Activated T-cell treated with anti-CD3 and anti-CD28 coated beads, Interleukin-2, amount 50 U/mL, for 1 hour (primary cell): ENCODE measurements around the gene IGSF5.
"Not testable (repeated sequence)": the region's sequence is repeated elsewhere in the genome, so short reads cannot be mapped to it uniquely, and the experiment has no call there.

Source experiments
- DNase-seq: peaks from one replicate; pipeline ENCODE4 v3.0.0-alpha.2; 2020

IGSF5 gene

DNA sequence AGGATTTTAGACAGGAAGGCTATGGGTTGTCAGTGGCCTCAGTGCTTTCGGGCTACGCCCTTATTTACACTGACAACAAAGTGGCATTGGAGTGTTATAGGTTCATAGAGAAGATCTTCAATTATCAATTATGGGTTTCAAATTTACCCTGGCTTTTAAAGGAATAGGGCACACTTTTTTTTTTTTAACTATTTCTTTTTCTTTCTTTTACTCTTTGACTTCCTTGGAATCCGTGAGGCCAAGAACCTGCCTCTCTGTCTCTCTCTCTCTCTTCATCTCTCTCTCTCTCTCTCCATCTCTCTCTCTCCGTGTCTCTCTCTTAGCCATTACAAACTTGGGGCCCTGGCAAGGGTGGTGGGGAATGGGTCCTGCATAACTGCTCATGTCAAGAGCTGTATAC is at the start of gene IGSF5:
IGSF5 (plus strand) TSS at position 301 of the 400 bp plus-strand sequence. CDS start 327 bp downstream, outside the sequence.
- not testable (repeated sequence) for DNase-seq

GRCh38 chr21:39696196-39696595 is 48.8 kb upstream of the IGSF5 start:
- DNase-seq = no peak

DNA sequence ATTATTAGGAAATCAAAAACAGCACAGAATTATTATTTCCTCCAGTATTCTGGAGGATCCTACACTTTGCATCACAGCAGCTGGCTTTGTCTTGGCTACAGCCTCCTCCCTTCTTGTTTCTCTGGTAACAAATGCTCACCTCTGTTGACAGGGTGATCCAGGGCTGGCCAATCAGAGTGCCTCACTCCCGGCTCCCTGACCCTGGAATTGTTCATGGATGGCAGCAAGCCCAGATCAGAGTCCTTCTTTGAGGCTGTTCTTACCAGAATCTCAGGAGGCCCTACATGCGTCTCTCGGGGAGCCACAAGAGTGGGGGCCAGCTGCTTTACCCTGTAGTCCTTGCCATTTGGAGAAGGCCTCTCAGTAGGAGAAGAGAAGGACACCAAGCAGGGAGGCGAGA is 48.4 kb upstream of the IGSF5 start:
- no peak for DNase-seq

- no peak for DNase-seq
These were observed 44.7 kb upstream of the IGSF5 start for GRCh38 chr21:39700318-39700717.

GRCh38 chr21:39703578-39703977 is 41.4 kb upstream of the IGSF5 start:
- no peak for DNase-seq

DNA sequence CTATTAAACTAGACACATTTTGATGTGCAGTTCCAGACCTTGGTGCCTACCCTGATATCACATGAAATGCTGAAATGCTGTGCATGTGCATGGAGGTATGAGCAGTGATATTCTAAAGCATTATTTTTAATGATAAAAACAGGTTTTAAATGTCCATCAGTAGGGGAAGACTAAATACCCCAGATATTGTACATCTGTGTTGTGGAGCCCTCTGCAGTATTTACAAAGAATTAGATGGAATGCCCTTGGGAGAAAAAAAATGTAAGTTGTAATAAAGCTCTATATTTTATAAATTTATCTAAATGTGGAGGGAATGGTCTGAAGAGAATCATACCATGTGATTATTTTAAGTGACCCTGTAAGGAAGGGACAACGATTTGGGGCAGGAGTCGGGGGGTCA is 39.1 kb upstream of the IGSF5 start:
- DNase-seq = no peak

- no peak for DNase-seq
These were observed 37.7 kb upstream of the IGSF5 start for GRCh38 chr21:39707316-39707715.

DNA sequence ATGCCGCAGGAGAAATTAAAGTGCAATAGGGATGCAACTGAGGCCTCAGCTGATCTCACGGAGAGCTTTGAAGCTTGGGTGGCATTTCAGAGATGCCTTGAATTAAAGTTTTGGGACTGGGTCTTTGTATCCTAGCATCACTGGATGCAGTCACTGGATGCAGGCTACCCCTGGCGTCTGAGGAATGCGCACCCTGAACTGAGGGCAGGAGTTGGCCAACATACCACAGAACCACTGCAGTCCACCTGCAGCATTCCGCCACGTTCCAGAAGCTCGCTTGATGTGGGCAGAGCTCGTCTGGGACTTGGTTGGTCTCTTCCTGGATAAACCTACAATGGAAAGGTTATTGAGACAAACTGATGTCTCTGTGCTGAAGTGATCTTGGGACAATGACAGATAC is 34.1 kb upstream of the IGSF5 start:
- no peak for DNase-seq

DNA sequence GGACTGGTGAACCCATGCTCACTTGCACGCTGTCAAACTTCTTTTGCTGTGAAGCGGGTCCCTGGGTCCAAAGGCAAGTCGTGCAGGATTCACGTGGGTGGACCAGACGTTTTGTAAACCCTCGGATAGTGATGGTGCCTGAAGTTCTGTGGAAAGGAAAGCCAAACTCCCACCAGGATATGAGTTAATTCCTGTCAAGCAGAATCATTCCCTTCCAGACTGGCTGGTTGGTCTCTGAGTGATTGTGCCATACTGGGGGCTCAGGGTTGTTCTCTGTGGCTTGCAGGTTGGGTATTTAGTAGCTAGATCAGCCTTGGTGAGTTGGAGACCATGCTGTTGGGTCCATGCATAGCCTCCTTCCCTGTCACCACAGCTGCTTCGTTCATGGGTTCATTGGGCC is 32.7 kb upstream of the IGSF5 start:
- no peak for DNase-seq

DNA sequence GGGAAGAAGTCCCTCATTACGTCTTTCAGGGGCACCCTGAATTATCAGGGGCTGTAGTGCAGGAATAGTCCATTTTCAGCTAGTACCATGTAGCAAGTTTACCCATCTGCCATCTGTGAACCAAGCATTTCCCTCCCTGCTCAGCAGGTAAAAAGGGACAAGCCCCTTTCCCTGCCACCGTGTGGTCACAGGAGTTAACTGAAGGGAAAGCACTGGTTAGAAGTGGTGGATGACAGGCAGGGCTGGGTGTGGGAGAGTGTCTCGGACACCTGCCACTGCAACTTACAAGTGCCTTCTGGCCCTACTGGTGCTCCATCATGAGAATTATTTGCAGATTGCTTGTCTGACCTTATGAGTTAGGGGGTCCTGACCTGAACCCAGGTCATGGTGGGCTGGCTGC is 32.0 kb upstream of the IGSF5 start:
- DNase-seq = no peak

GRCh38 chr21:39713905-39714304 is 31.1 kb upstream of the IGSF5 start:
- DNase-seq = no peak

GRCh38 chr21:39714331-39714730 is 30.7 kb upstream of the IGSF5 start:
- no peak for DNase-seq

DNA sequence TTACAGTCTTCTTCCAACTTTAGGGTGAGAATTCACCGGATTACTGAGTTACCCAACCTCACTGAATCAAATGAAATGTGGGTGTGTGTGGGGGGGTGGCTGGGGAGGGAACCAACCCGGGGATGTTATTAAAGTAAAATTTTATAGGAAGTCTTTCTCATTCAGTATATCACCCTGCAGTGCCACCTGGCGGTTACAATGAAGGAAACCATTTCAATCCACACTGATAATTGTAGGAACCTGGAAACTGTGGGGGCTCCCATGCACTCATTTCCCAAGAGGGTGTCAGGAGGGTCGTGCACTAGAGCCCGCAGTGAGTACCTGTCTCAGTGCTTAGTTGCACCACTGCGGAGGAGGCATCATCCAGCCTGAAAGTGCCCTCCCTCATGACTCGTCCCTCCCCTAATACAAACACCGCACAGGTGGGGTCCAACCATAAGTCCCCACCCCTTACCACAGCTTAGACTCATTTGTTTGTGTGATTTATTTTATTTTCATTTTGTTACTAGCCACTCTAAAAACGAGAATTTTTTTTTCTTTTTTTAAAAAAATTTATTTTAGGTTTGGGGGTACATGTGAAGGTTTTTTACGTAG is 29.1 kb upstream of the IGSF5 start:
- peak; percentile 19 for DNase-seq

DNA sequence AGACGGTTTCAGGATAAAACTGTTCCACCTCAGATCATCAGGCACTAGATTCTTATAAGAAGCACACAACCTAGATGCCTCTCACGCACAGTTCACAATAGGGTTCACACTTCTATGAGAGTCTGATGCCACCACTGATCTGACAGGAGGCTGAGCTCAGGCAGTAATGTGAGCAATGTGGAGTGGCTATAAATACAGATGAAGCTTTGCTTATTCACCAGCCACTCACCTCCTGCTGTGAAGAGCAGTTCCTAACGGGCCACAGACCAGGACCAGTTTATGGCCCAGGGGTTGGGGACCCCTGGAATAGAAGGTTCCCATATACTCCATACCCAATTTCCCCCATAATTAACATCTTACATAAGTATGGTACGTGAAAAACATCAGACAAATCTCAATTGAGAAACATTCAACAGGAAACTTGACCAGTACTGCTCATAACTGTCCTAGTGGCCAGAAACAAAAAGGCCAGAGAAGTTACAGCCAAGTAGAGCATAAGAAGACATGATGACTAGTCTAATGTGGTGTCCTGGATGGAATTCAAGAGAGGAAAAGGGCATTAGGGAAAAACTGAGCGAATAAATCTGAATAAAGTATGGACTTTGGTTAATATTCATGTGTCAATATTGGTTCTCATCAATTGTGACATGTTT is 24.7 kb upstream of the IGSF5 start:
- no peak for DNase-seq

GRCh38 chr21:39721885-39722284 is 23.1 kb upstream of the IGSF5 start:
- DNase-seq = no peak

DNA sequence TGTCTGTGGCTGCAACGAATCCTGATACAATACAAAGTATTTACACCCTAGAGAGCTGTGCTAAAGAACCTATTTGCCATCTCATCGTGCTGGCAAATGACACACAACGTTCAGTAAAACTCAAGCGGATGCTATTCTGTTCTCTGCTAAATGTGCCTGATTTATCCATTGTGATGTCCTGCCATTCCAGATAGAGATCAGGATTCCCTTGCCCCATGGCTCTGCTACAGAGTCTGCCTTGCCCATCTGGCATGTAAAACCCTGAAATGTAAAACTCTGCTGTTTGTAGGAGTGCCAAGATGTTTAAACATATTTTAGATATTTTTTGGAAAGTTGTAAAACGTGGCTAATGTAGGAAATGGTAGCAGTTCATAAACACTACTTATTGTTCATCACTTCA is 20.0 kb upstream of the IGSF5 start:
- no peak for DNase-seq

GRCh38 chr21:39726133-39726532 is 18.9 kb upstream of the IGSF5 start:
- no peak for DNase-seq

GRCh38 chr21:39727401-39728120 is 17.4 kb upstream of the IGSF5 start:
- no peak for DNase-seq

DNA sequence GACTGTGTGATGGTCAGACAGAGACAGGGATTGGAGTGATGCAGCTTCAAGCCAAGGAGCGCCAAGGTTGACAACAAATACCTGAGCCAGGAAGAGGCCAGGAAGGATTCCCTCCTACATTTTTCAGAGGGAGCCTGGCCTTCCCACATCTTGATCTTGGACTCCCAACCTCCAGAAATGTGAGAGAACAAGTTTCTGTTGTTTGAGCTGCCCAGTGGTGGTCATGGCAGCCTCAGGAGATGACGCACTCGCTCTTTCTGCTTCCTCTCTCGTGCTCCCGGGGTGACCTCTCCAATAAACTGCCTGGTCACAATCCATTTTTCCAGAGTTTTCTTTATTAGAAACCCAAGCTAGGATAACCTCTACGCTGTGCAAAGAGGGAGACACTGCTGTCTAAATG is 16.6 kb upstream of the IGSF5 start:
- no peak for DNase-seq

DNA sequence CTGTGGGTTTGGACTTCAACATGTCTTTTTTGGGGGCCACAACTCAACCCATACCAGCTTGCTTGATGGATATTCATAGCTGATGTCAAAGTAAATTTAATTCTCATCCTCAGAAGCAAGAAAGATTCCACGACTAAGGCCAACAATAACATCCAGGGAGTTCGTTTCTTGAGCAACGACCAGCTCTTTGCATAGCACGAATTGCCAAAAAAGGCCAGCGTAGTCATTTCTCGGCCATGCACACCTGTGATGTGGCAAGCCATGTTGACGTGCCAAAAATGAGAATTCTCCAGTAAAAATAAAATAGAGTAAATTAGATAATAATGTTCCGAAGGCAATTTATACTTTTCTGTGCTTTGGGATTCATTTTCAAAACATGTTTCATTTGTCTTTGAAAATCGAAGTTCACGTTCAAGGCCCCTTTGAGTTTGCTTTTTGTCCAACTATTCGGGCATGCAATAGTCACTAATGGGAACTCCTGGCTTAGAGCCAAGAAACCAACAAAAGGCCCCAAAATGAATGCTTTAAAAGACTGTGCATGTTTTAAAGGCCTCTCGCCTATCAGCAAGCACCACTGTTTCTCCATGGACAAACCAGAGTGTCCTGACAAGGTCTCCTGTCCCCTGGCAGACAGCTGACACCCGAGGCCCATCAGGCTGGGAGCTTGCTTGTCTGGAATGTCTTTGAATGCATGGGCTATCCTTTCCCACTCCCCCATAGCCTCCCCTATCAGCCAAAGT is 14.4 kb upstream of the IGSF5 start:
- no peak for DNase-seq

DNA sequence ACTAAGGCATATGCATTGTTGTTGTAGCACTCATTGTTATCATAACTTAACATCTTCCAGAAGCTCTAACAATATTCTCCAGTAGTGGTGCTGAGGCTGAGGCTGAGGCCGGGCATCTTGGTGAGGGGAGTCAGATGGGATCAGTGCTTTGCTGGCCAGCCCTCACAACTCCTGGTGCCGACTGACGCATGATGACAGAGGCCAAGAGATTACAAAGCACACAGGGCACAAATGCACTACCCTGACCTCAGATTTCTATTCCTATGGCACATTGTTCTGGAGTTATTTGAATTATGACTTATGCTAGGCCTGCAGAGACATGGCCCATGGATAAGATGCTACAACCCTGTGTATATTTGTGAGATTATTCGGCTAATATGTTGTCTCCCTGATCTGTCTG is 8.3 kb upstream of the IGSF5 start:
- DNase-seq = no peak

GRCh38 chr21:39737376-39738000 is 7.5 kb upstream of the IGSF5 start:
- DNase-seq = no peak

DNA sequence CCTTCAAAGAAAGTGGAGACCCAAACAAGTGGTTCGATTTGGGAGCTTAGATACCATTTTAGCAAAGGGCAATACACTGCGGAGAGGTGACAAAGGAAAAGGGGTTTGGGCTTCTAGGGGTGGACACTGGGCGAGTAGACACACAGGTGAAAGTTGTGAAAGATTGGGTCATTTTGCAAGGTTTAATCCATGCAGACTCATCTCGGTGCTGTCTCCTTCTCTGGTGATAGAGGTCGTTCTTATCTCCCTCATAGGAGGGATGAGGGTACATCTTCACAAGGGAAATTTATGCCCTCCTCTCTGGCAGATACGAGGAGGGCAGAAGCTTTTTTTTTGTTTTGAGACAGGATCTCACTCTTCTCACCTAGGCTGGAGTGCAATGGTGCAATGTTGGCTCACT is 6.4 kb upstream of the IGSF5 start:
- no peak for DNase-seq
